Measurements from ENCODE around the gene OAF.

DNA sequence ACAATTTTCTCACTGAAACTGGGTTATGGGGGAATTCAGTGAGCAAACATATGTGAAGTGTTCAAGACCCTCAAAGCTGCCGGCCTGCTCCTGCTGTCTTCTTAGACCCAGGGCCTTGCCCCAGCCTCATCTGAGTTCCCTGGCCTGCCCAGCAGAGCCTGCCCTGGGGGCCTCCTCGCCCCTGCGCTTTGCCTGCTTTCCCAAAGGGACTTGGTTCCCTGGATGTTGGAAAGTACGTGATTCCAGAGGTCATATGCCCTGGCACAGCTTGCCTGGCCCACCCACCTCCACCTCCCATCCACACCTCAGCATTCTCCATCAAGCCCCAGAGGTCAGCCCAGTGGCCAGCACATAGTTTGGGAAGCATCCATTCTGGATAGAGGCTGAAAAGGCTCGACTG is 15.4 kb downstream of the OAF start:
- TF ChIP-seq, protein P1, sequence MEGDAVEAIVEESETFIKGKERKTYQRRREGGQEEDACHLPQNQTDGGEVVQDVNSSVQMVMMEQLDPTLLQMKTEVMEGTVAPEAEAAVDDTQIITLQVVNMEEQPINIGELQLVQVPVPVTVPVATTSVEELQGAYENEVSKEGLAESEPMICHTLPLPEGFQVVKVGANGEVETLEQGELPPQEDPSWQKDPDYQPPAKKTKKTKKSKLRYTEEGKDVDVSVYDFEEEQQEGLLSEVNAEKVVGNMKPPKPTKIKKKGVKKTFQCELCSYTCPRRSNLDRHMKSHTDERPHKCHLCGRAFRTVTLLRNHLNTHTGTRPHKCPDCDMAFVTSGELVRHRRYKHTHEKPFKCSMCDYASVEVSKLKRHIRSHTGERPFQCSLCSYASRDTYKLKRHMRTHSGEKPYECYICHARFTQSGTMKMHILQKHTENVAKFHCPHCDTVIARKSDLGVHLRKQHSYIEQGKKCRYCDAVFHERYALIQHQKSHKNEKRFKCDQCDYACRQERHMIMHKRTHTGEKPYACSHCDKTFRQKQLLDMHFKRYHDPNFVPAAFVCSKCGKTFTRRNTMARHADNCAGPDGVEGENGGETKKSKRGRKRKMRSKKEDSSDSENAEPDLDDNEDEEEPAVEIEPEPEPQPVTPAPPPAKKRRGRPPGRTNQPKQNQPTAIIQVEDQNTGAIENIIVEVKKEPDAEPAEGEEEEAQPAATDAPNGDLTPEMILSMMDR (IDR thresholded peaks at IDR 0.05) = no peak
- no peak for TF ChIP-seq POLR2A (IDR thresholded peaks at IDR 0.05)

Measured in heart left ventricle (tissue), 13 donors.